Cerebellar cortex (tissue), 1 donor: ENCODE data around the gene SEMG1.

ENCODE experiments used
- DNase-seq: peaks from one replicate; pipeline ENCODE4 v3.0.0-alpha.2; 2015; ENCODE audit warnings: low spot score

The SEMG1 gene

DNA sequence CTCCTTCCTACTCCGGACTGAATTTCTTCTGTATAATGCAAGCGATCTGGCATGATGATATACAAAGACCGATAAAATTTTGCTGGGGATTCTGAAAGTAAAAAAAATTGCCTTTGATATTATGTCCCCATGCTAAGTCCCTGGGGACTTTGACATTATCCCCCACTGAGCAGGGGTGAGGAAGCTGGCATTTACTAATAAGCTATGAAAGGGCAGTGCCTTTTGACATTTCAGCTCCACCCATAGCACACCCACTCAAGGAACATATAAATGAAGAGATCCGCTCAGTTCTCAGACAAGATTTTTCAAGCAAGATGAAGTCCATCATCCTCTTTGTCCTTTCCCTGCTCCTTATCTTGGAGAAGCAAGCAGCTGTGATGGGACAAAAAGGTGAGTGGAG is 14.2 kb downstream of the SEMG1 start, which contains the start of gene SEMG2:
Gene SEMG2 (plus strand): TSS at position 298 of the 400 bp plus-strand sequence. CDS start 17 bp downstream, at position 315.
- DNase-seq: no peak

DNA sequence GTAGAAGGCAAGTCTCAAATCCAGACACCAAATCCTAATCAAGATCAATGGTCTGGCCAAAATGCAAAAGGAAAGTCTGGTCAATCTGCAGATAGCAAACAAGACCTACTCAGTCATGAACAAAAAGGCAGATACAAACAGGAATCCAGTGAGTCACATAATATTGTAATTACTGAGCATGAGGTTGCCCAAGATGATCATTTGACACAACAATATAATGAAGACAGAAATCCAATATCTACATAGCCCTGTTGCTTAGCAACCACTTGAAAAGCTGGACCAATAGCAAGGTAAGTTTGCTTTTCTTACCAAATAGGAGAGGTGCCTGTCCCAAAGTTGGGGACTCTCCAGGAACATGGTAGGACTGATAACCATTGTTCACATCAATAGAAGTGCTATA is 16.3 kb downstream of the SEMG1 start:
- DNase-seq: no peak

DNA sequence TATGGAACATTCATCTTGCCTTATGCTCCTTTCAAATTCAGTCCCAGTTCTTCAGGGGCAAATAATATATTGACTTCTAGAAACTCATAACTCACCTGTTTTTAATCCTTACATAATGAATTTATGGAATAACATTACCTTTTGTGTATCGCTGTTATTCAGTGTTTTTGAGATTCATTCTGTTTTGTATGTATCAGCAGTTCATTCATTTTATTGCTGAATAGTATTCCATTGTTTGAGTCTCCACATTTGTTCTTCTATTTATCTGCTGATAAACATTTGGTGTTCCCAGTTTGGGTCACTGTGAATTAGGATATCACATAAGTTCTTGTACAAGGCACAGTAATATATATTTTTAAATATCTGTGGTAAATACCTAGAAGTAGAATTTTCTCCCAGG is 19.5 kb downstream of the SEMG1 start:
- no peak for DNase-seq

DNA sequence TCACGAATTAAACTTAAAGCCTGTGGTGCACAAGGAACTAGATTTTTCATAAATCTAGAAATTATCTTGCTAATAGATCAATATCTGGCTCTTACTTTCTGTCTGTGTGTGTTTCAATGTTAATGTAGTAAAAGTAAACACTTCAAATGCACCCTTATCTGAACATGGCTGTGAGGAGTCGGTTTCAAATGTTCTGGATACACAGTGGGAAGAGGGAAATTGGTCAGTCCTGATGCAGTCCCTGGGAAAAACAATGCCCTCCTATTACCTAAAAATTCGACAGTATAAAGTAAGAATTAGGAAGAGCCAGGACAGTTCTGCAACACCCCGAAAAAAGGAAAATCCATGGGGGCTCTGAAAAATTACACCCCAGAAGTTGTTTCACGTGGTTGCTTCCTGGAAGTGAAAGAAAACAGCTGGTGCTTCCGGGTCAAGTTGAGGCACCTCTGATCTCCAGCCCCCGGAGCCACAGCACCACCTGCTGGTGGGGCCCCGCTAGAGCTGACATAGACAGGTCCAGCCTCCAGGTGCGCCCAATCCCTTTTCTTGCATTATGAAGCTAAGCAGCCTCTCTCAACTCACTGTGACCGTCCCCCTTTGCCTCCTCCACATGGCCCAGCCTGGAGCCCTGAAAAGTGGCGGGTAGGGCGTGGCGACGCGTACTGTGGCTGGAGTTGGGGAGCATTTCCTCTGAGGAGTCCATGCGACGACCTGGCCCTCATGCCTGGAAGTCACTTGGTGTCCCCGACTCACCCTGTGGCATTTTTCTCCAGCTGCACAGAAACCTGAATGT is 22.6 kb downstream of the SEMG1 start:
- peak; percentile 7 for DNase-seq

DNA sequence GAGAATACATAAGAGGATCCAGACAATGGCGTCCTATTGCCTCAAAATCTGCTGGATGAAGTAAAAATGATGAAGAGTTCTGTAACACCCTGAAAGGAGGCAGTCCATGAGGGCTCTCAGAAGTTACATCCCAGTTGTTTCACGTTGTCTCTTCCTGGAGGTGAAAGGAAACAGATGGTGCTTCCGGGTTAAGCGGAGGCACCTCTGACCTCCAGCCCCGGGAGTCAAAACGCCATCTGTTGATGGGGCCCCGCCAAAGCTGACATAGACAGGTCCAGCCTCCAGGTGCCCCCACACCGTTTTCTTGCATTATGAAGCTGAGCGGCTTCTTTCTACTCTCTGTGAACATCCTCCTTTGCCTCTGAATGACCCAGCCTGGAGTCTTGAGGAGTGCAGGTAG is 23.8 kb downstream of the SEMG1 start:
- DNase-seq: no peak

DNA sequence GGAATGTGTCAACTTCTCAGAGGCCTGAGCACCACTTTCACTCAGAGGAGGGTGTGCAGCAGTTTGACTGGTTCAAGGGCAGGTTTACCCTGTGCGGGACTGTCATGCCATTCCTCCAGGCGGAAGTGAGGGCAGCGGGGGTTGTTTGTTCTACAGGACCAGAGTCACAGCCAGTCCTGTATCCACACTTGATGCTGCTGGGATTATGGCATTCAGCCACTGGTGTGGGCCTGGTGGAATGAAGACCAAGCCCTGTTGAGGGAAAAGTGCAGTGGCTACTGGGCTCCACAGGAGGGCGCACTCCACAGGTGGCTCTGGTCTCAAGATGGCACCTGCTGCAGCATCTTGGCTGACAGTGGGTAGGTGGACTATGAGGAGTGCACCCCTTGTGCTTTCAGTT is 29.2 kb downstream of the SEMG1 start:
- DNase-seq: peak; percentile 8

DNA sequence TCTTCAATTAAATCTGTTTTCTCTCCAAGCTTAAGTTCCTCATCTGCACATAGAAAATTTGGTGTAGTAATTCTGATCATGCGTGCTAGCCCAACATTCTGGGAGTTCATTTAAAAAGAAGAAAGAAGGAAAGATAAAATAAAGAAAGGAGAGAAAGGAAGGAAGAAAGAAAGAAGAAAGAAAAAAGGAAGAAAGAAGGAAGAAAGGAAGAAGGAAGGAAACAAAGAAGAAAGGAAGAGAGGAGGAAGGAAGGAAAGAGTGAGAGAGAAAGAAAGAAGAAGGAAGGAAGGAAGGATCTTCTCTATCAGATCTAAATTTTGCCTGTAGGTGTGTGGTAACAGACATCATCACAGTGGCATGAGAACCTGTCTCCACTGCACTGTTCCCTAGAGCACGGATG is 31.3 kb downstream of the SEMG1 start:
- no peak for DNase-seq

DNA sequence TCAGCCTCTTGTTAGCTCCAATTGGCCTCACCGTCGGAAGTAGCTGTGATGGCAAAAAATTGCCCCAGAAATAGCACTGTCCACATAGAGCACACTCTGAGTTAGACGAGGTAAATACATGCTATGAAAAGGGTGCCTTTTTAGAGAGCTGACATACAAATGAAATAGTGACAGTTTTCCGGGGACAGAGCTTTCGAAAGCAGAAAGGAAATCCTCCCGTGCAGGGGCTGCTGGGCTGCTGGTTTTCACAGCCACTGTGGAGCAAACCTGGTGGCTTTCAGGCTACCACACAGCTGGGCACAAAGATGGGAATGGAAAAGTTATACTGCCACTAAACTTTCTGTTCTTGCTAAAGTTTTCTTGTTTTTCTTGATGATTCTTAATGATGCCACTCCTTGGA is 39.3 kb downstream of the SEMG1 start:
- no peak for DNase-seq

DNA sequence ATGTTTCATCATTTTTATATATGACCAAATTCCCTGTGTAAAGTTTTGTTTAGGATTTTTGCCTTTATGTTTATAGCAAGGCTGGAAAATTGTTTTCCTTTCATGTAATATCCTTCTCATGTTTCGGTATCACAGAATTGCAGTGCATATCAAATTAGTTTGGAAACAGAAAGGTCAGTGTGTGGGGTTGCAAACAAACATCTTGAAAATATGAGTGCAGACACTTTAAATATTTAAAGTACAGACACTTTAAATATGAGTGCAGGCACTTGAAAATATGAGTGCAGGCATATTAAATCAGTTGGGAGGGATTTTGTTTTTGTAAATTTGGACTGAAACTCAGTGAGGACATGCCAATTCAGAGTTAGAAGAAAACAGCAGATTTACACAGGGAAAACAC is 41.0 kb downstream of the SEMG1 start:
- no peak for DNase-seq

DNA sequence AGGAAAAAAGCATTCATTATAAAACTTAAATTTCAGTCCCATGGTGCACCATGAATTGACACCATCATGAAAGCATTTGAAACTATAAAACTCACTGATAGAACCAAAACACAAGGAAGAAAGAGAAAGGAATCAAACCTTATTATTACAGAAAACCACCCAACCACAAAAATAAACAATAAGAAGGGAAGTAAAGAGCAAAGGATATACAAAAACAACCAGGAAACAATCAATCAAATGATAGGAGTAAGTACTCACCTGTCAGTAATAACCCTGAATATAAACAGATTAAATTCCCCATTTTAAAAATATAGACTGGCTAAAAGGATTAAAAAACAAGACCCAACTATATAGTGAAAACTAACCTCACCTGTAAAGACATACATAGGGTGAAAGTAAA is 41.8 kb downstream of the SEMG1 start:
- no peak for DNase-seq

DNA sequence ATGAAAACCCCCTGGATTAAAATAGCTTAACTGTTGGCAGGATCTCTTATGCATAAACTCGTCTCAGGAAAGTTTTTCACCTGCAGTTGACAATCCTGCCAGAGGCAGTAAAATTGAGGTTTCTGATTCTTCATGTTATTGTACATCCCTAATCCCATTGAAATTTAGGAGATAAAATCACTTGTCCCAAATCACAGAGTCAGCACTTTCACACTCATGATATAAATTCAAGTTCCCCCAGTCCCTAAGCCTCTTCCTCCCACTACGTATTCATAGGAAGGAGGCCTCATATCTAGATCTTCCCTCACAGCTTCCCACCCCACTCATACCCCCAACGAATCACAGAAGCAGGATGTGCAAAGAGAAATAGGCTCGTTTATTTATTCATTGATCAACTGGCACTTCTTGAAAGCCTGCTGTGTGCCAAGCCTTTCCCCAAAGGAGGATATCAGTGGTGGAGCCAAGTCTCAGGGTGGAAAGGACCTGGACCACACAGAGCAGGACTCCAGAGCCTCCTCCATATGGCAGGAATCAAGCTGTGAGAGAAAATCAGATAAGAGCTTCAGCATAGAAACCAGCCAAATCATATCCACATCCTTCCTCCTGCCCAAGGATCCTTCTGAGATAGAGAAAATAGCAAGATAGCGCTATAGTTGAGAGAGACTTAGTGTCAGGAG is 45.2 kb downstream of the SEMG1 start:
- DNase-seq: no peak

DNA sequence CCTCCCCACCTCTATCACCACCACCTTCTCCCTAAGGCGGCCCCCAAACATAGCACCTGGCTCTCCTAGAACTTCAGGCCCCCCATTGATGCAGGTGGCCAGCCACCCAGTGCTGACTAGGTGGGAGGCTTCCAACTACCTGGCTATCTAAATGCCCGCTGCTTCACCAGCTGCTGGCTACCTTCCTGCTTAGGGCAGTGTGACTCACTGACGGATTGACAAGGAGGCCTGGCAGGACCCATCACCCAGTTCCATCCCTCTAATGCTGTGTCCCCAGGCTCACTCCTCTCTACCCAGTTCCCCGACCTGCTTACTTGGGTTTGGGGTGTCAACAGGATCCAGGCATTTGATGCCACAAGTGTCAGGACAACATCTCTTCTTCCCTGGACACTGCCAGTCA is 46.4 kb downstream of the SEMG1 start:
- no peak for DNase-seq

DNA sequence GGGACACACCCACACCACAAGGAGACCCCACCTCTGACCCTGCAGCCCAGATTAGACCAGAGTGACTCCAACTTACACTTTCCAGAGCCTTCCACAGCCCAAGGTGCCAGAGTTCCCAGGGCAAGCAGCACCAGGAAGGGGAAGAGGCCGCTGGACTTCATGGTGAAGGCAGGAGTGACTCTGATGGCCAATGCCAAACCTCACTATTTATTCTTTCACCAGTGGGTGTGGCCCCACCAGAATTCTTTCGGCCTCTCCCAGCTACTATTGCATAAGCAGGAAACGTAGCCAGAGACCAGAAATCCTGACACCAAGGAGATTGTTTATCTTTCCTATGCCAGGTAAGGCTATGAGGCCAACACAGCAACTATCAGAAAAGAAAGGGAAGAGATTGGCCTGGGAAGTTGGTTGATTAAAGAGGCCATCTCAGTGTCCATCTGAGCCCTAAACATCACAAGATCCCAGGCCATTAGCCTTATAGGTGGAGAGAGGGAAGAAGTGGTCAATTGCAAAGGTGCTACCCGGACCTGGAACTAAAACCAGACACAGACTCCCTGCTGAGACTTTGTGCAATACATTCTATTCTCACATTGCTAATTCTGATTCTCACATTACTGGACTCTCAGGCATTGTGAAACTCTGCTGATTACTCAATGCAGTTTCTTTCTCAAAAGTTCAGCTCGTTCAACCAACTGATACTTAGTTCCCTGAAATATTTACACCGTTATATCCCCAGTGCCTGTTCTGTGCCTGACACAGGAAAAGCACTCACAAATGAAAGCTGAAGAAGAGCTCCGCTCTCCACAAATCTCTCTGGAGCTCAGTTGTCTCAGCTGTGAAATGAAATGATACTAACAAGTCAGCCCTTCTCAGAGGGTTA is 47.8 kb downstream of the SEMG1 start, which contains the start of gene SLPI:
Gene SLPI (minus strand): TSS at position 182 of the 880 bp plus-strand sequence. CDS start 21 bp downstream, at position 161.
- no peak for DNase-seq

DNA sequence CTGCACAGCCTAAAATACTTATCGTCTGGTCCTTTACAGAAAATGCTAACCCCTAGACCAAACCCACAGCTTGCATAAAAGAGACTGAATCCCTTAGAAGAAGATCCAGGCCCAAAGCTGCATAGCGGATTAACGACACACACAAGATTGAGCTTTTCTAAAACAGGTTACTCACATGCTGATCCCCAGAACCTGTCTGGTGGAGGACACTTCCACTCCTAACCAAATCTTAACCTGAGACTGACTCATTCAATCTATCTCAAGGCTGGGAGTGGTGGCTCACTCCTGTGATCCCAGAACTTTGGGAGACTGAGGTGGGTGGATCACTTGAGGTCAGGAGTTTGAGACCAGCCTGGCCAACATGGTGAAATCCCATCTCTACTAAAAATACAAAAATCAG is 50.3 kb downstream of the SEMG1 start:
- no peak for DNase-seq

DNA sequence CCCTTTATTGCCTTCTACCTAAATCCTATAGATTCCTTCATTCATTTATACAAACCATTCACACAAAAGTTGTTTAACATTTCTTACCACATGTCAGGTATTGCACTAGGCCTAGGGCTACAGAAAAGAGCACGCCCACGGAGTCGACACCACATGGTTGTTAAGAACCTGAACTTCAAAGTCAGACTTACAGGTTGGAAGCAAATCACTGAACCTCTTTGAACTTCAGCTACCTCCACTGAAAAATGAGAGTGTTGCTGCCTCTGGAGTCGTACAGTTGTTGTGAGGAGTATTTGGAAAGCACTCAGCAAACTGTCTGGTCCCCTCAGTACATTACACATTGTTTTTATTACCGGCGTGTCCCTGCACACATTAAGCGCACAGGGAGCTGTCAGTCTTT is 50.9 kb downstream of the SEMG1 start:
- DNase-seq: no peak

DNA sequence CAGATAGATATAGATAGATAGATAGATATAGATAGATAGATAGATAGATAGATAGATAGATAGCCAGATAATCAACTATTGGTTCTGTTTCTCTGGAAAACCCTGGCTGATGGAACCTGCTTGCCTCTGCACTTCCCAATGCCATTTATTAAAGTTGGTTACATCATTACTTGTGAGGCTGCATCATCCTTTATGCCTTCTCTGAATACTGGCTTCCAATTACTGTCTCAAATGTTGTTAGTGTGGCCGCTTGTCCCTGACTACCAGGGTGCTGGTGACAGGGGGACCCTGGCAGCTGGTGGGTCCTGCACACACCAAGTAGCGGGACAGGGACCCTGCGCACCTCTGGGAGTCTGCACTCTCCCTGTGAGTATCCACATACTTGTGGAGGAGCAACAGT is 51.4 kb downstream of the SEMG1 start:
- no peak for DNase-seq

DNA sequence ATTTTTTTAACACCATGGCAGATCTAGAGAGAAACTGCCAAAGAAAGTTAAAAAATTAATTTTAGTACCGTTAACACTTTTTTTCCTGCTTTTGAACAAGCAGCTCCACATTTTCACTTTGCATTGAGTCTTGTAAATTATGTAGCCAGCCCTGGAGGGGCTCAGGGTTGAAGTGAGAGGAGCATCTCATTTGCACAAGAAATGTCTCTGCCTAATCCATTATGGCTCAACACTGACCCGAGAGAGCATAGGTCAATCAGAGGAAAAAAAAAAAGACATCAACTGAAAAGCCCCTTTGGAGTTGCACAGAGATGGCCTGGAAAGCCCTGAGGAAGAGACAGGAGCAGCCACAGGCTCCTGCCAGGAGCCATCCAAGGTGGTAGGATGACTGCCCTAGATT is 51.8 kb downstream of the SEMG1 start:
- no peak for DNase-seq
